Loucy (cell line): ENCODE results near the gene ELAVL1.

ENCODE experiments used
- EZH2phosphoT487 ChIP-seq: fragments of 200-600 bp; IDR thresholded peaks from 2 replicates; pipeline ENCODE4 v1.6.1; 2018; ENCODE audit warnings: antibody characterized with exemption, mild to moderate bottlenecking, moderate library complexity, borderline replicate concordance
- TF ChIP-seq, protein P1 (sequence below): fragments of 200-600 bp; sonication (generic); conservative IDR thresholded peaks from 2 replicates; pipeline ENCODE4 v1.5.1; 2014; ENCODE audit warnings: mild to moderate bottlenecking, antibody characterized with exemption, low read length

DNA sequence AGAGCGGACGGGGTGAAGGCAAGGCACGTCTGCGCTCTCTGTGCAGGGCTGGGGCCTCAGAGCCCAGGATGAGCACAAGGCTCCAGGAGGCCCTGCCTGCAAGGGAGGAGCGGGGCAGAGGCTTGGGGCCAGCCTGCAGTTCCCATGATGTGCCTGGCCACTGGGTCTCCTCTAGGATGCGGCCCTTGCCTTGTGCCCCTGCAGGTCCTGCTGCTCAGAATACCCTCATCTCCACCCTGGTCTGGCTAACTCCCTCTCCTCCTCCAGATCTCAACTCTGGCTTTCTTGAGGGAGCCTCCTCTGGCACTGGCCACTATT is 27.8 kb downstream of the ELAVL1 start:
- TF ChIP-seq, protein P1, sequence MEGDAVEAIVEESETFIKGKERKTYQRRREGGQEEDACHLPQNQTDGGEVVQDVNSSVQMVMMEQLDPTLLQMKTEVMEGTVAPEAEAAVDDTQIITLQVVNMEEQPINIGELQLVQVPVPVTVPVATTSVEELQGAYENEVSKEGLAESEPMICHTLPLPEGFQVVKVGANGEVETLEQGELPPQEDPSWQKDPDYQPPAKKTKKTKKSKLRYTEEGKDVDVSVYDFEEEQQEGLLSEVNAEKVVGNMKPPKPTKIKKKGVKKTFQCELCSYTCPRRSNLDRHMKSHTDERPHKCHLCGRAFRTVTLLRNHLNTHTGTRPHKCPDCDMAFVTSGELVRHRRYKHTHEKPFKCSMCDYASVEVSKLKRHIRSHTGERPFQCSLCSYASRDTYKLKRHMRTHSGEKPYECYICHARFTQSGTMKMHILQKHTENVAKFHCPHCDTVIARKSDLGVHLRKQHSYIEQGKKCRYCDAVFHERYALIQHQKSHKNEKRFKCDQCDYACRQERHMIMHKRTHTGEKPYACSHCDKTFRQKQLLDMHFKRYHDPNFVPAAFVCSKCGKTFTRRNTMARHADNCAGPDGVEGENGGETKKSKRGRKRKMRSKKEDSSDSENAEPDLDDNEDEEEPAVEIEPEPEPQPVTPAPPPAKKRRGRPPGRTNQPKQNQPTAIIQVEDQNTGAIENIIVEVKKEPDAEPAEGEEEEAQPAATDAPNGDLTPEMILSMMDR: no peak
- TF ChIP-seq EZH2phosphoT487: no peak
